GM10248 (cell line): ENCODE results near the gene TBC1D1.
A peak's percentile ranks its signal among the peaks of the same experiment; 100 is the strongest.

Source experiments
- CTCF ChIA-PET: fragments of 300-600 bp; sonication (Branson Sonifier 250); formaldehyde crosslinking; extraction: SDS; loops from one replicate; lab custom pipeline; 2021; ENCODE audit warnings: antibody characterized with exemption; lab: Yijun Ruan, JAX
- POLR2A ChIA-PET: fragments of 350-650 bp; sonication (Branson Sonifier 250); formaldehyde crosslinking; extraction: SDS; loops from one replicate; lab custom pipeline; 2020; ENCODE audit warnings: antibody characterized with exemption; lab: Yijun Ruan, JAX
- DNase-seq: peaks from one replicate; pipeline ENCODE4 v3.0.0; 2012; ENCODE audit errors: extremely low spot score
- TF ChIP-seq, protein P1 (sequence below): IDR thresholded peaks from 2 replicates; pipeline ENCODE4 v1.5.1; 2012; ENCODE audit warnings: mild to moderate bottlenecking, low read depth; ENCODE audit errors: extremely low read depth, missing control alignments, control extremely low read depth

Gene TBC1D1

DNA sequence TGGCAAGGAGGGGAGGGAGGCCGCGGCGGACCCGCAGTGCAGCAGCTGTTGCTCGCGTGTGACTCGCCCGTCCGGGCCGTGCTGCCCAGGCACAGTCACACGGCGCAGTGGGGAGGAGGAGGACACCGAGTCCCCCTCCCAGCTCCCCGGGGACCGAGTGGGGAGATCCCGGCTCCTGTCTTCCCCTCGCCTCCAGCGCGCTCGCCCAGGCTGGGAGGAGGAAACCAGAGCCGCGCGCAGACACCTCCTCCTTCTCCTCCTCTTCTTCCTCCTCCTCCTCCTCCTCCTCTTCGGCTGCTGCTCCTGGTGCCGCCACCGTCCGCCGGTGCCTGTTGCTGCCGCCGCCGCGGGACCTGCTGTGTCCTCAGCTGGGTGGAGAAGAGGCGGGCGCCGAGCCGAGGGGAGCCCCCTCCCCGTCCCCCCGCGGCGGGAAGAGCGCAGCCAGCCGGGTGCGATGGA, at the start of gene TBC1D1:
TBC1D1 (plus strand) TSS at position 284 of the 459 bp plus-strand sequence. CDS start 11,012 bp downstream, outside the sequence.
- ChIA-PET CTCF (interaction anchor here (1.4 to 1.5 kb wide), 2 partner anchors 10 to 29 kb away, joined by 3 read pairs; no protein-coding TSS in a partner anchor), POLR2A (interaction anchor here (0.6 to 2.2 kb wide), 3 partner anchors 9 to 206 kb away, joined by 3 to 8 read pairs (median 4); partner anchors contain the start of gene PGM2)
- TF ChIP-seq, protein P1, sequence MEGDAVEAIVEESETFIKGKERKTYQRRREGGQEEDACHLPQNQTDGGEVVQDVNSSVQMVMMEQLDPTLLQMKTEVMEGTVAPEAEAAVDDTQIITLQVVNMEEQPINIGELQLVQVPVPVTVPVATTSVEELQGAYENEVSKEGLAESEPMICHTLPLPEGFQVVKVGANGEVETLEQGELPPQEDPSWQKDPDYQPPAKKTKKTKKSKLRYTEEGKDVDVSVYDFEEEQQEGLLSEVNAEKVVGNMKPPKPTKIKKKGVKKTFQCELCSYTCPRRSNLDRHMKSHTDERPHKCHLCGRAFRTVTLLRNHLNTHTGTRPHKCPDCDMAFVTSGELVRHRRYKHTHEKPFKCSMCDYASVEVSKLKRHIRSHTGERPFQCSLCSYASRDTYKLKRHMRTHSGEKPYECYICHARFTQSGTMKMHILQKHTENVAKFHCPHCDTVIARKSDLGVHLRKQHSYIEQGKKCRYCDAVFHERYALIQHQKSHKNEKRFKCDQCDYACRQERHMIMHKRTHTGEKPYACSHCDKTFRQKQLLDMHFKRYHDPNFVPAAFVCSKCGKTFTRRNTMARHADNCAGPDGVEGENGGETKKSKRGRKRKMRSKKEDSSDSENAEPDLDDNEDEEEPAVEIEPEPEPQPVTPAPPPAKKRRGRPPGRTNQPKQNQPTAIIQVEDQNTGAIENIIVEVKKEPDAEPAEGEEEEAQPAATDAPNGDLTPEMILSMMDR: no peak
- DNase-seq: peak; percentile 72

DNA sequence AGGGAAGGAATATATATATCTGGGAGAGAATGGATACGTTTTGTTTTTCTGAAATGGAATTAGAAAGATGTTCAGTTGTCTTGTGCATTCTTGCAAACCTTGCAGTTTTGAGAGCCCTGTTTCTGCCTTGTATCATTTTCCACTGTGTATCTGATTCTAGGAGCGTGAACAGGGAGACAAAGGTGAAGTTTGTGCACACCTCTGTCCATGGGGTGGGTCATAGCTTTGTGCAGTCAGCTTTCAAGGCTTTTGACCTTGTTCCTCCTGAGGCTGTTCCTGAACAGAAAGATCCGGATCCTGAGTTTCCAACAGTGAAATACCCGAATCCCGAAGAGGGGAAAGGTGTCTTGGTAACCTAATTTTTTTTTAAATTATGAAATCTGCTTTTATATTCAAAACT, 46.7 kb upstream of the TBC1D1 start:
- ChIA-PET POLR2A (interaction anchor here (0.6 kb wide), 1 partner anchor 23 kb away, joined by 4 read pairs; no protein-coding TSS in a partner anchor), CTCF (interaction anchor here (1.1 kb wide), 1 partner anchor 191 kb away, joined by 3 read pairs; no protein-coding TSS in a partner anchor)
- TF ChIP-seq, protein P1: no peak

GRCh38 chr4:37845201-37845600, 45.7 kb upstream of the TBC1D1 start:
- ChIA-PET CTCF (interaction anchor here (1.0 to 1.4 kb wide), 3 partner anchors 11 to 190 kb away, joined by 3 read pairs; no protein-coding TSS in a partner anchor), POLR2A (no interaction called here)
- TF ChIP-seq, protein P1: no peak
- no peak for DNase-seq

More for the DNA sequence above, 46.7 kb upstream of the TBC1D1 start:
- no peak for DNase-seq

- no peak for DNase-seq
- ChIA-PET POLR2A (no interaction called here), CTCF (interaction anchor here (0.8 to 1.0 kb wide), 3 partner anchors 12 to 129 kb away, joined by 3 read pairs; no protein-coding TSS in a partner anchor)
- TF ChIP-seq, protein P1: no peak
These were observed 43.5 kb upstream of the TBC1D1 start for GRCh38 chr4:37847311-37847884.

- TF ChIP-seq, protein P1: no peak
- POLR2A ChIA-PET: no interaction called here
- CTCF ChIA-PET: interaction anchor here (1.2 kb wide), 1 partner anchor 16 kb away, joined by 3 read pairs; no protein-coding TSS in a partner anchor
- no peak for DNase-seq
These were observed 38.5 kb upstream of the TBC1D1 start for GRCh38 chr4:37852376-37852775.

GRCh38 chr4:37858112-37858511, 32.8 kb upstream of the TBC1D1 start:
- CTCF ChIA-PET: interaction anchor here (0.9 to 2.0 kb wide), 5 partner anchors 9 to 45 kb away, joined by 3 to 8 read pairs (median 3); no protein-coding TSS in a partner anchor
- no peak for DNase-seq
- TF ChIP-seq, protein P1: no peak
- POLR2A ChIA-PET: no interaction called here
